Measurements from ENCODE around the gene CBLB. TPM values are rescaled to one million over a fixed set of nuclear protein-coding genes. Genes with fewer than 3 reads are reported as not detected.

CBLB gene
- total and polyA plus RNA-seq, 4 experiments from 2014 or later = 17.0 to 106 (median 66.6) TPM

DNA sequence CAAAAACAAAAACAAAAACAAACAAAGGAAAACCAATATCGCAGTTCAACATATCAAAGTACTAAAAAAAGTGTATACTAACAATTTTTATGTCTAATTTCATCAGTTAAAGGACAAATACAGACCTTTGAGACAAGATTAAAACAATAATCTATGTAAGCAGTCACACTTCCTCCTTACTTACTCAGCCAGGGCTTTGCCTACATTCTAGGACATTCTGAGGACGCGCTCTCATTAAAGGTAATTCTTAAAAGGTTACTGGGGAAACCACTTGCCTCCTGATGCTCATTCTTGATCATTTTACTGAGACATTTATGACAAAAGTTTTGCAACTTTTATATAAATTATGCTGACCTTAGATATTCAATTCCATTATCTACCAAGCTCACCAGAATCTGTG lies 93.4 kb downstream of the CBLB start:
- no peak for DNase-seq
- H3K4me3 ChIP-seq (ENCODE audit: low read length in 2 of 2) = no peak overlapping the region
- H3K36me3 Mint-ChIP-seq = peaks cover 28% of the 10 kb centered on the region in 2 donors
- H3K27me3 ChIP-seq (ENCODE audit: insufficient read depth, low read length) = no peaks in the 10 kb centered on the region
- ChIA-PET CTCF (ENCODE audit: partially characterized antibody) (no interaction called here), POLR2A (ENCODE audit: partially characterized antibody) (no interaction called here)
- intact Hi-C loops (cut with micrococcal nuclease) = no loop called here
- H3K4me3 Mint-ChIP-seq = peak overlapping the region in 3 of 8 donors; percentile 51 to 60 (median 60)
- peaks cover 65% of the 10 kb centered on the region for H3K4me1 ChIP-seq (ENCODE audit: insufficient read depth, low read length)
- H3K27ac ChIP-seq (ENCODE audit: low read depth, low read length) = no peak overlapping the region
- H3K9me3 ChIP-seq (ENCODE audit: control insufficient read depth in 1 of 2, low read length in 2 of 2) = no peaks in the 10 kb centered on the region
- peak overlapping the region; percentile 3 to 87 (median 72) for H3K27ac Mint-ChIP-seq
- peaks cover 53 to 78% (median 69%) of the 10 kb centered on the region in 4 donors for H3K4me1 Mint-ChIP-seq
- no peaks in the 10 kb centered on the region for H3K27me3 Mint-ChIP-seq
- H3K36me3 ChIP-seq (ENCODE audit: insufficient read depth, low read length) = no peaks in the 10 kb centered on the region
- H3K9me3 Mint-ChIP-seq = peaks cover 0 to 2% (median 0%) of the 10 kb centered on the region in 8 donors

DNA sequence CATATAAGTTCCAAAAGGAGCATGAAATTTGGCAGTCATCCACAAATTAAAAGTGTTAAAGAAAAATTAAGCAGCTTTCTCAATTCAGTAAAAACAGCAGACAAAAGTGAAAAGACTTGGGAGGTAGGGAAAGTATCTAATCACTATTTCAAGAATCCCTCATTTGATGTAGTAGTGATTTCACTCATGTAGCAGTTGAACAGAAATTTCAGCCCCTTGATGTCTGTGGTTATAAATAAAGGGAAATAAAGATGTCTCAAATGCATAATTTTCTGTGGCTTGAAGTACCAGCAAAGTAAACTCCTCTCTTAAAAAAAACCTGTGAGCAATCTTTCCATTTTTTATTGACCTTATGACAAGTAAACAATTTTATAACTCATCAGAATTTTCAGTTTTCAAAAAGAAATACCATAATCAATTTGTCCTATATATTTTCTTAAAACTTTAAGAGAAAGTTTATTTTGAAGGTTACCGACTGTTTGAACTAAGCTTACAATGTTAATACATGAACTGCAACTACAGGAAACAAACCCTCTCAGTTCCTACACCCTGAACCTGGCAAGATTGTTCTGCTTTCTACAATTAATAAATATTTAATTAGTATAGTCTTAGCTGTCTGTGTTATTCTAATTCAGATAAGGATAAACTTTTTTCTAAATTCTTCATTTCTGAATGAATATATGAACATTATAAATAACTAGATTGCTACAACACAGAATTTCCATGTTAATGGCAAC lies 94.2 kb downstream of the CBLB start:
- intact Hi-C loops (cut with micrococcal nuclease) = loop anchor here (5.0 kb wide), 1 partner anchor 33 kb away; no protein-coding TSS in a partner anchor
- Mint-ChIP-seq H3K36me3 (peaks cover 27 to 32% of the 10 kb centered on the region in 2 donors), H3K9me3 (peaks cover 0 to 2% (median 0%) of the 10 kb centered on the region in 8 donors), H3K4me1 (peaks cover 51 to 82% (median 70%) of the 10 kb centered on the region in 4 donors), H3K4me3 (peak overlapping the region in 7 of 8 donors; percentile 7 to 75 (median 21)), H3K27ac (peak overlapping the region in 4 of 7 donors; percentile 0 to 47 (median 34)), H3K27me3 (no peaks in the 10 kb centered on the region)
- Histone ChIP-seq H3K27ac (ENCODE audit: low read depth, low read length) (no peak overlapping the region), H3K36me3 (ENCODE audit: insufficient read depth, low read length) (no peaks in the 10 kb centered on the region), H3K27me3 (ENCODE audit: insufficient read depth, low read length) (no peaks in the 10 kb centered on the region), H3K4me1 (ENCODE audit: insufficient read depth, low read length) (peaks cover 65% of the 10 kb centered on the region), H3K4me3 (ENCODE audit: low read length in 2 of 2) (no peak overlapping the region), H3K9me3 (ENCODE audit: control insufficient read depth in 1 of 2, low read length in 2 of 2) (no peaks in the 10 kb centered on the region)
- DNase-seq = no peak
- POLR2A ChIA-PET (ENCODE audit: partially characterized antibody) = no interaction called here
- CTCF ChIA-PET (ENCODE audit: partially characterized antibody) = no interaction called here

DNA sequence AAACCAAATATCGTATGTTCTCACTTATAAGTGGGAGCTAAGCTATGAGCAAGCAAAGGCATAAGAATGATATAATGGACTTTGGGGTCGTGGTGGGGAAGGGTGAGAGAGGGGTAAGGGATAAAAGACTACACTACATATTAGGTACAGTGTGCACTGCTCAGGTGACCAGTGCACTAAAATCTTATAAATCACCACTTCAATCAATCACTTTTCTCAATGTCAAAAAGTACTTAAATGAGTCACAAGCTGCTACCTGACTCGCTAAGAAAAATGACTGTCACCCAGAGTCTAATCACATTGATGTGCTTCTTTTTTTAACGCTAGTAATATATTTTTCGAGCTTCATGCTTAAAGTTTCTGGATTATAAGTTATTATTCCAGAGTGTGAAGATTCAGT lies 95.5 kb downstream of the CBLB start:
- POLR2A ChIA-PET (ENCODE audit: partially characterized antibody) = interaction anchor here (0.6 to 0.9 kb wide), 2 partner anchors 12 to 20 kb away, joined by 3 read pairs; no protein-coding TSS in a partner anchor
- Mint-ChIP-seq H3K9me3 (peaks cover 0 to 3% (median 0%) of the 10 kb centered on the region in 8 donors), H3K36me3 (peaks cover 33 to 42% of the 10 kb centered on the region in 2 donors), H3K4me1 (peaks cover 58 to 91% (median 79%) of the 10 kb centered on the region in 4 donors), H3K27me3 (no peaks in the 10 kb centered on the region), H3K4me3 (peak overlapping the region in 2 of 8 donors; percentile 61 to 77), H3K27ac (peak overlapping the region in 3 of 7 donors; percentile 6 to 44 (median 31))
- H3K36me3 ChIP-seq (ENCODE audit: insufficient read depth, low read length) = no peaks in the 10 kb centered on the region
- intact Hi-C loops (cut with micrococcal nuclease) = loop anchor here (5.0 kb wide), 1 partner anchor 34 kb away; no protein-coding TSS in a partner anchor
- H3K27ac ChIP-seq (ENCODE audit: low read depth, low read length) = no peak overlapping the region
- no peaks in the 10 kb centered on the region for H3K27me3 ChIP-seq (ENCODE audit: insufficient read depth, low read length)
- no peak for DNase-seq
- no peaks in the 10 kb centered on the region for H3K9me3 ChIP-seq (ENCODE audit: control insufficient read depth in 1 of 2, low read length in 2 of 2)
- peaks cover 64% of the 10 kb centered on the region for H3K4me1 ChIP-seq (ENCODE audit: insufficient read depth, low read length)
- H3K4me3 ChIP-seq (ENCODE audit: low read length in 2 of 2) = no peak overlapping the region
- CTCF ChIA-PET (ENCODE audit: partially characterized antibody) = no interaction called here

- Histone ChIP-seq H3K9me3 (ENCODE audit: control insufficient read depth in 1 of 2, low read length in 2 of 2) (no peaks in the 10 kb centered on the region), H3K27ac (ENCODE audit: low read depth, low read length) (no peak overlapping the region), H3K27me3 (ENCODE audit: insufficient read depth, low read length) (no peaks in the 10 kb centered on the region), H3K4me1 (ENCODE audit: insufficient read depth, low read length) (peaks cover 65% of the 10 kb centered on the region), H3K4me3 (ENCODE audit: low read length in 2 of 2) (no peak overlapping the region), H3K36me3 (ENCODE audit: insufficient read depth, low read length) (no peaks in the 10 kb centered on the region)
- ChIA-PET CTCF (ENCODE audit: partially characterized antibody) (no interaction called here), POLR2A (ENCODE audit: partially characterized antibody) (interaction anchor here (0.6 to 0.9 kb wide), 2 partner anchors 11 to 20 kb away, joined by 3 read pairs; no protein-coding TSS in a partner anchor)
- no peaks in the 10 kb centered on the region for H3K27me3 Mint-ChIP-seq
- no peak for DNase-seq
- H3K4me3 Mint-ChIP-seq = peak overlapping the region in 7 of 8 donors; percentile 1 to 77 (median 39)
- peak overlapping the region in 3 of 7 donors; percentile 37 to 88 (median 52) for H3K27ac Mint-ChIP-seq
- H3K36me3 Mint-ChIP-seq = peaks cover 31 to 42% of the 10 kb centered on the region in 2 donors
- peaks cover 60 to 91% (median 81%) of the 10 kb centered on the region in 4 donors for H3K4me1 Mint-ChIP-seq
- H3K9me3 Mint-ChIP-seq = peaks cover 0 to 3% (median 0%) of the 10 kb centered on the region in 8 donors
- intact Hi-C loops (cut with micrococcal nuclease) = loop anchor here (5.0 kb wide), 1 partner anchor 35 kb away; no protein-coding TSS in a partner anchor
Measured at GRCh38 chr3:105772635-105773034, 96.2 kb downstream of the CBLB start.

GRCh38 chr3:105771392-105771791 lies 97.4 kb downstream of the CBLB start:
- intact Hi-C loops (cut with micrococcal nuclease) = loop anchor here (5.0 kb wide), 1 partner anchor 36 kb away; no protein-coding TSS in a partner anchor
- no peaks in the 10 kb centered on the region for H3K27me3 ChIP-seq (ENCODE audit: insufficient read depth, low read length)
- Mint-ChIP-seq H3K4me3 (peak overlapping the region in 1 of 8 donors; percentile 2), H3K36me3 (peaks cover 29 to 42% of the 10 kb centered on the region in 2 donors), H3K9me3 (peaks cover 0 to 3% (median 0%) of the 10 kb centered on the region in 8 donors), H3K27me3 (no peaks in the 10 kb centered on the region), H3K27ac (peak overlapping the region in 2 of 7 donors; percentile 2 to 25), H3K4me1 (peaks cover 57 to 92% (median 78%) of the 10 kb centered on the region in 4 donors)
- H3K4me3 ChIP-seq (ENCODE audit: low read length in 2 of 2) = no peak overlapping the region
- POLR2A ChIA-PET (ENCODE audit: partially characterized antibody) = no interaction called here
- CTCF ChIA-PET (ENCODE audit: partially characterized antibody) = no interaction called here
- H3K9me3 ChIP-seq (ENCODE audit: control insufficient read depth in 1 of 2, low read length in 2 of 2) = no peaks in the 10 kb centered on the region
- DNase-seq = no peak
- H3K27ac ChIP-seq (ENCODE audit: low read depth, low read length) = no peak overlapping the region
- no peaks in the 10 kb centered on the region for H3K36me3 ChIP-seq (ENCODE audit: insufficient read depth, low read length)
- peaks cover 68% of the 10 kb centered on the region for H3K4me1 ChIP-seq (ENCODE audit: insufficient read depth, low read length)

DNA sequence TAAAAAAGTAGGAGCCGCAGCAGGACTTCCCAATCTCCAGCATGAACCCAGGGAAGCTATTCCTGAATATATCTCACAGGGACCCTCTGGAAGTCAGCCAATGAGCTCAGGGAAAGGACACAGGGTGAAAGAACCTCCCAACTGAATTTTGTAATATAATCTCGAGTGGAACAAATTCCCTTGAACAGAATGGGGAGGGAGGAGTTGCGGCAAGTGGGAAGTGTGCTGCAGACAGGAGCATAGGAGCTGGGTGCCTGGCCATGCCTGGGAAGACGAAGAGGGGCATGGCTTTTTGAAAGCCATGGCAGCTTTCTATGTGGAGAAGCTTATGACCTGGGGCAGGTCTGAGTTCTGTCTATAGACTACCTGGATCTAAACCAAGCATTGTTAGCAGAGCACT lies 98.4 kb downstream of the CBLB start:
- peaks cover 0 to 3% (median 0%) of the 10 kb centered on the region in 8 donors for H3K9me3 Mint-ChIP-seq
- Histone ChIP-seq H3K4me3 (ENCODE audit: low read length in 2 of 2) (no peak overlapping the region), H3K27ac (ENCODE audit: low read depth, low read length) (no peak overlapping the region), H3K36me3 (ENCODE audit: insufficient read depth, low read length) (no peaks in the 10 kb centered on the region), H3K9me3 (ENCODE audit: control insufficient read depth in 1 of 2, low read length in 2 of 2) (no peaks in the 10 kb centered on the region), H3K27me3 (ENCODE audit: insufficient read depth, low read length) (no peaks in the 10 kb centered on the region), H3K4me1 (ENCODE audit: insufficient read depth, low read length) (peaks cover 73% of the 10 kb centered on the region)
- DNase-seq = no peak
- no peaks in the 10 kb centered on the region for H3K27me3 Mint-ChIP-seq
- ChIA-PET POLR2A (ENCODE audit: partially characterized antibody) (interaction anchor here (0.7 to 1.1 kb wide), 2 partner anchors 11 to 20 kb away, joined by 3 read pairs; no protein-coding TSS in a partner anchor), CTCF (ENCODE audit: partially characterized antibody) (interaction anchor here (1.2 kb wide), 1 partner anchor 11 kb away, joined by 4 read pairs; no protein-coding TSS in a partner anchor)
- H3K4me3 Mint-ChIP-seq = peak overlapping the region in 2 of 8 donors; percentile 17 to 38
- H3K36me3 Mint-ChIP-seq = peaks cover 26 to 45% of the 10 kb centered on the region in 2 donors
- peak overlapping the region in 2 of 7 donors; percentile 12 to 54 for H3K27ac Mint-ChIP-seq
- H3K4me1 Mint-ChIP-seq = peaks cover 63 to 92% (median 83%) of the 10 kb centered on the region in 4 donors
- intact Hi-C loops (cut with micrococcal nuclease) = loop anchor here (5.0 kb wide), 1 partner anchor 37 kb away; no protein-coding TSS in a partner anchor

DNA sequence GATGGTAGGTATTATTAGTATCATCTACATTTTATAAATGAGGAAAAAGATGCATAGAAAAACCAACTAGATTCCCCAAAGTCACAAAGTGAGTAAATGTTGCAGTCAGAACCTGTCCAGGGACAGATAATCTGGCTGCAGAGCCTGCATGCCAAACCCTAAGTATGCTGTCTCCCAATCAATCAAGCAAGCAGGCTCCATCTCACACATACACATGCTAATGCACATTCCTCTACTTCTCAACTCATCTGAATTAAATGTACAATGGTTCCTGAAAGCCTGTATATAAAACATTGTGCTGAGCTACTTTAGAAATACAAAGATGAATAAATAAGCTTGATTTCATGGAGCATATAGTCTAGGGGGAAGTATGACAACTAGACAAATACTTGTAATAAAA lies 101.0 kb downstream of the CBLB start:
- Mint-ChIP-seq H3K27me3 (no peaks in the 10 kb centered on the region), H3K9me3 (peaks cover 2 to 8% (median 4%) of the 10 kb centered on the region in 8 donors), H3K4me3 (peak overlapping the region in 7 of 8 donors; percentile 50 to 76 (median 66)), H3K36me3 (peaks cover 30 to 52% of the 10 kb centered on the region in 2 donors), H3K4me1 (peaks cover 59 to 90% (median 81%) of the 10 kb centered on the region in 4 donors), H3K27ac (peak overlapping the region in 5 of 7 donors; percentile 3 to 85 (median 72))
- Histone ChIP-seq H3K27ac (ENCODE audit: low read depth, low read length) (no peak overlapping the region), H3K36me3 (ENCODE audit: insufficient read depth, low read length) (no peaks in the 10 kb centered on the region), H3K4me3 (ENCODE audit: low read length in 2 of 2) (no peak overlapping the region), H3K4me1 (ENCODE audit: insufficient read depth, low read length) (peaks cover 66% of the 10 kb centered on the region), H3K27me3 (ENCODE audit: insufficient read depth, low read length) (no peaks in the 10 kb centered on the region), H3K9me3 (ENCODE audit: control insufficient read depth in 1 of 2, low read length in 2 of 2) (no peaks in the 10 kb centered on the region)
- intact Hi-C loops (cut with micrococcal nuclease) = loop anchor here (1.0 kb wide), 1 partner anchor 10 kb away; no protein-coding TSS in a partner anchor
- POLR2A ChIA-PET (ENCODE audit: partially characterized antibody) = interaction anchor here (0.5 to 1.6 kb wide), 6 partner anchors 12 to 298 kb away, joined by 3 to 9 read pairs (median 4); partner anchors contain the start of gene CBLB
- CTCF ChIA-PET (ENCODE audit: partially characterized antibody) = interaction anchor here (1.3 kb wide), 1 partner anchor 17 kb away, joined by 3 read pairs; no protein-coding TSS in a partner anchor
- no peak for DNase-seq
